CD4-positive, alpha-beta T cell treated with Interleukin-4 for 1 hour (primary cell): ENCODE data around the gene L3MBTL4.
"Not testable (repeated sequence)": the region's sequence is repeated elsewhere in the genome, so short reads cannot be mapped to it uniquely, and the experiment has no call there.

Source experiments
- DNase-seq, 2 donors: peaks; one replicate each; pipeline ENCODE4 v3.0.0-alpha.2; 2020 to 2022

L3MBTL4 gene

DNA sequence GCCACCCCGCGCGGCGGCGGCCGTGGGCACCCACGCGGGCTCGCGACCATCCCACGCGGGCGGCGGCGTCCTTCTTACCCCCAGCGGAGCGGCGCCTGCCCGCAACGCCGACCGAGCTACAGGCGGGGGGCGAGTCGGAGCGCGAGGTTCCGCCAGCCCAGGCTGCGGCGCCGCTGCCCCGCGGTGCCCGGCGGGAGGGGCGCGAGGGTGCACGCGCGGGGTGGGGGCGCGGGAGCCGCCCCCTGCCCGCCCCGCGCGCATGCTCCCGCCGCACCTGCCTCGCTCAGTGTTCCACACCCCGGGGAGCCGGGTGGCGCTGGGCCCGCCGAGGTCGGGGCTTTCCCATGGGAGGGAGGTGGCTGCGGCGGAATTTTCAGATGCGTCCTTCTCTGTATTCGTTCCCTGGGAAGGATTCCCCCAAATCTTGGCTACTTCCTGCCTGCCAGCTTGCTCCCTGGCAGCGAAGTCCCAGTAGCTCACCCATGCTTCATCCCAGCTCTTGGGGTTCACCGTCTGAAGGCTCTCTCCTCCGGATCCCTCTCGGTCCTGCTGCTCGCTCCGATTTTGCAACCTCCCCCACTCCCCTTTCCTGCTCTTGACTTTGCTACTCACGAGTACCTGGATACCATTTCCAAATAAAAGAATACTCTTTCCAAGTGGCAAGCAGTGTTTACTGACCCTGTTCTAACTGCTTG is at the start of gene L3MBTL4:
Gene L3MBTL4, minus strand, starts transcription at position 189 of the 695 bp plus-strand sequence. CDS start 103,286 bp downstream, outside the sequence.
- no peak for DNase-seq

DNA sequence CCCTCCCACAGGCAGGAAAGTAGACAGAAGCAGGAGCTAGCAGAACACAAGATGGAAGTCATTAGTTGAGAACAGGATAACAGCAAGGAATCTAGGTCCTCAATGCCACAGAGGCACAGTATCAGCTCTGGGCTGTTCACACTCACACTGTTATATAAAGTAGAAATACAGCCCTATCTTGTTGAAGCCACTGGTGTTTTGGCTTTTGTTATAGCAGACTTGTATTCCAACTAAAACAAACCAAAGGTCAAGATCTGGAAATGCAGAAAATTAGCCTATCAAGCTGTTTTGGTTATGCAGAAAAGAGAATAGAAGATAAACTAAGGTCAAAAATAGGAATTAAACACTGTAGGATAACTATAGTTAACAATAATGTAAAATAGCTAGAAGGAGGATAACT is 37.5 kb upstream of the L3MBTL4 start:
- DNase-seq: no peak

DNA sequence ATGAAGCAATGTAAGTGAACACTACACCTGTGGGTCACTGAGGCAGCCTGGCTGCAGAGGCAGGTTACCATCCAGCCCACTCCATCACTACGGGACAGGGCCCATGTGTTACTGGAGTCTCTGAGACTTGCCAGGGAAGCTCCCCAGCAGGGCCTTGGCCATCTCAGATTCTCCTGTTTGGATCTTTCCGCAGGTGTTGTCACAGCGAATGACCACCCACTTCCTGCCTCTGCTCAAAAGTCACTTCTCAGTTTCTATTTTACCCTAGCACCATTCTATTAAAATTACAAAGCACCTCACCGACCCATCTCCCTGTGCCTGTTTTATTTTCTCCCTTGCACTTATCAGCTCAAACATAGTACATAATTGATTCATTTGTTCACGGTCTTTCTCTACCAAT is 34.5 kb upstream of the L3MBTL4 start:
- no peak for DNase-seq

DNA sequence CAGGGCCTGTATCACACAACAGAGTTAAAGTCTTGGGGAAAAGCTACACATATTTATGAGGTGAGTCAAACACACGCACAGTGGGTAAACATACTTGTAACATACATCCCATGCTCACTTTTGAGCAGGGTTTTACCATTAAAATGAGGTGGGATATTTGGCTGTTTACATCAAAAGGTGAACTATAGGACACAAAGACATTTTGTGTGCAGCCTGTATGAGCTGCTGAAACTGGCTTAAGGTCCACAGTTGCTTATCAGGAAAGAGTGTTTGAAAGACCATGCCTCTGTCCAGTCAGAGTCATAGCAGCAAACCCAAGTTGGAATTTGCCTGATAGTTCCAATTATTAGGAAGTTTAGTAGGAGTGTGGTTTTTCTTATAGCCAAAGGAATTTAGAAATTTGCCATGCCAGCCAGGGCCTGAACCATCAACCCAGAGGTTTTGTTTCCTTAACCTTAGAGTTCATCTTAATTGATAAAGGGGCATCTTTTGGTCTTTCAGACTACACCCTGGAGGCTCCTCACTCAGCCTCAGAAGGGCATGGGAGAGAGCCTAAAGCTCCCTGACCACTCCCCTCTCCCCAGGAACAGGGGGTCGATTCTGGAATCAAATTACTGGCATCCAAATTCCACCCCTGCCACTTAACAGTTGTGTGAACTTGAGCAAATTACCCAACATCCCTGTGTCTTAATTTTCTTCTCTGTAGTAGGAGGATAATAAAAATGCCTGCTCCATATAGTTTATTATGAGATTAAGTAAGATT is 29.9 kb upstream of the L3MBTL4 start:
- no peak for DNase-seq

DNA sequence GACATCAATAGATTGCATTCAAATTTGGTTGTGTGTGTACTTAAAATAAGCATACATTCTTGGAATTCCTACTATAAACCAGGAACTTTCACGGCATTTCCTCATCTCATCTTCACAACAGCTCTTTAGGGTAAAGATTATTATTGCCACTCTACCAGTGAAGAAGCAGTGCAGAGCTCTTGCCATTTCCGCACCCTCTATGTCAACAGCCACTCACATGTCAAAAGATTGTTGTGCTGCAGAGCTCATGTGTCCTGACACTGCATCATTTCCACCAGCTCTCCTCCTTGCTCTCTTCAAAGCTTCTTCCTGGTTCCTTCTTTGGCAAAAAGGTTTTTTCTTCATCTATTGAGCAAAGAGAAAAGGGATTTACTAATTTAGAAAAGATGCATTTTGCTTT is 26.5 kb upstream of the L3MBTL4 start:
- DNase-seq: no peak

DNA sequence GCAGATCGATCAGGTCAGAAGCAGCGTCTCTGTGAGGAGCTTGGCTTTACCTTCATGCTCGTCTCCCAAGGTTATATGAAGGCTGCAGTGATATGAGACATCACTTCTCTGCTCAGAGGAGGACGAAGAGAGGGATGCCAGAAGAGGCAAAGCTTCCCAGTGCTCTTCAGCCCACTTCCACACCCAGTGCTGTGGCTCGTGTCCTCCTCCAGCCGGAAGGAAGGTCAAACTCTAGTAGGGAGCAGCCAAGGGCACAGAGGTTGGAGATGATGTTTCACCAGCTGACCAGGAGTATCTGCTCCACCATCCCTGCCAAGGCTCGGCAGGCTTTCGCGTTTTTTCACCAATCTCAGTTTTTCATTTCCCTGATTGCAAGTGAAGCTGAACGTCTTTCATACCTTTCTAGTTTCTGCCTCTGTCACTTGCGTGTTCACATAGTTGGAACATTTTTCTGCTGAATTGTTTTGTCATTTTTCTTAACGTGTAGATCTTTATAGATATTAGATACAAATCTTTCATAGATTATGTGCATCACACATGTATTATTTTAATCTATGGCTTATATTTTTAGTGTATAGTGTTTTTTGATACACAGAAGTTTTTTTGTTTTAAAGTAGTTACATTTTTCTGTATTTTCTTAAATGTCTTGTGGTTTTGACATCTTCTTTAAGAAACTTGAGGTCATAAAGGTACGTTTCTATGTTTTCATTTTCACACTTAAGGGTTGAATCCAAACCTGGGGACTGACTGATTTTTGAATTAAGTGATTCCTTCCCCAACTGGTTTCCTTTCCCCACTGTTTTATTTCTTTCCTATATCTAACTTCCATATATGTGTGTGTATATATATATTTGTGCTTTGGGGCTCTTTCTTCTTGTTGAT is 23.5 kb upstream of the L3MBTL4 start:
- no peak for DNase-seq

DNA sequence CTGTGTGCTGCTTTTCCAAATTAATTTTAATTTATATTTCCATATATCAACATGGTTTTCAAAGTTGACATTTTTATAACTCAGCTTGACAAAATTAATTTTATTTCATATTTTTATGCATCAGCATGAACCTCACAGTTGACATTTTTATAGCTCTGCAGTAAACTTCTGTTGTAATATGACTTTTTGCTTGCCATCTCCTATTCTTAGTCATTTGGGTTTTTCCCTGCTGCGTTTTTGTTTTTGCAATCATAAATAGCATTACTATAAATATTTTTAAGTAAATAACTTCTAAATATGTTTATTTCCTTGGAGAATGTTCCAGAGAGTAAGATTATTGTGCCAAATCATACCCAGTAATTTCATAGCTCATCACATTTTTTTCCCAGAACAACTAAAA is 21.0 kb upstream of the L3MBTL4 start:
- no peak for DNase-seq

DNA sequence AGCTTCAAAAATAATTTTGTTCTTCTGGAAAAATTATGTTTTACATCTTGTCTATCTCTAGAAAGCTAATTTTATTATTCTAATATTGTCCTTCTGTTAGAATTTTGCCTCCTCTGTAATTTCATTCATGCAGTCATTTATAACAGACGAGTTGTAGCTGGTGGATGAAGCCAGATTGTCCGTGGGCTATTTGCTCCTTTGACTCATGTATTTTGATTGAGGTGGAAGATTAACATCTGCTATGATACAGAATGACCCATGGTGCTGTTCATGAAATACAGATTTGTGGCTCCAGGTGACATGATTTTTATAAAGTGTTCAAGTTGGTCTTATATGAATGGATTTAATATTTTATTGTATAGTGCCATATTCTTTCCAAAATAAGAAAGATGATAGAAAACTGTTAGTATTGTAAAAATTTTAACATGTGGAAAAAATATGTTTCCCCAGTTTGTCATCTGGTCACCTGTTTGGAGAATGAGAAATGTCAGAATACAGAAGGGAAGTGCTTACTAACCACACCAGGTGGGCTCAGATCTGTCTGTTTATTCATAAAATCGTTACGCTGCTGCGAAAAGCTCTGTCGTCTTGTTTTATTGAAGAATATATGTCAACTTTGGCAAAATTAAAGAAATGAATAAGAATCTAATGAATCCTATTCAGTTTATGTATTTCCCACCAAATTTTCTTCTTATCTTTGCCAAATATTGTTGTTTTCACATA is 20.4 kb upstream of the L3MBTL4 start:
- DNase-seq: no peak

DNA sequence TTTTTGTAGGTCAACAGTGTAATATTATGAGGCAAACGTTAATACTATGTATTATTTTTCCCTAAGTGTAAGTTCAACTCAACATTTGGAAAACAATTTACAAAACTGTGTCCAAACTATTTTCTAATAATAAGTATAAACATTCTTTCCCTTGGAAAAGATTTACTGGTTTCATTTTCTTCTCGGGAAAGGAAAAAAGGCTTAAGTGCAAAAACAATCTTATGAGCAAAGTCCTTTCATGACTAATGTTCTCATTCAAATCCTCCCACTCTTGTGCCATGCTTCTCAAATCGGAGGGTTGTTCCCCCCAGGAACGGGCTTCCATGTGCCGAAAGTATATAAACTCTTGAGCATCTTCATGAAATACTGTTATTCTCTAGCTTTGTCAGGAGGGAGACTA is 19.8 kb upstream of the L3MBTL4 start:
- no peak for DNase-seq

DNA sequence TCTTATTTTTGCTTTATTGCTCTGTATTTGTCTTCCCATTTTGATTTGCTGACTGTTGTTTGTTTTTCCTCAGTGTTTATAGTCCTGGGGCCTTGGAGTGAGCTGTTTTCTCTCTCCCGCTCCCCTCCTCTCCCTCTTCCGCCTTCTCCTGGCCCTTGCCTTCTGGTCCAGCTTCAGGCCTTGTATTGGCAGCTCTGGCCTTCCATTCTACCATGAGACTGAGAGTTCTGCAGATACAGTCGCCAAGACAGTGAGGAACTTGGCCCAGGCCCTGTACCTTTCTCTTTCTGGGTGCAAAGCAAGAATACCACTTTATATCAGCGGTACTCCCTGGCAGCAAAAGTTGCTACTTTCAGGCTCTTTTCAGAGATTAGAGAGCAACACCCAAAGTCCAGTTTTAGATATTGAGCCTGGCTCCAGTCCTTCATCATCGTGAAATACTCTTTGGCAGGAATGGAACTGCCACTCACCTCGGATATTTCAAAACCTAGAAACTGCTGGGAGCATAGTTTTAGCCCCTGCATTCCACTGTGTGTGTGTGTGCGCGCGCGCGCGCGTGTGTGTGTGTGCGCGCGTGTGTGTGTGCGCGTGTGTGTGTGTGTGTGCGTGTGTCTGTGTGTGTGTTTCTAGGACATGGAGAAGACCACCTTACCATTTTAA is 17.1 kb upstream of the L3MBTL4 start:
- DNase-seq: no peak

DNA sequence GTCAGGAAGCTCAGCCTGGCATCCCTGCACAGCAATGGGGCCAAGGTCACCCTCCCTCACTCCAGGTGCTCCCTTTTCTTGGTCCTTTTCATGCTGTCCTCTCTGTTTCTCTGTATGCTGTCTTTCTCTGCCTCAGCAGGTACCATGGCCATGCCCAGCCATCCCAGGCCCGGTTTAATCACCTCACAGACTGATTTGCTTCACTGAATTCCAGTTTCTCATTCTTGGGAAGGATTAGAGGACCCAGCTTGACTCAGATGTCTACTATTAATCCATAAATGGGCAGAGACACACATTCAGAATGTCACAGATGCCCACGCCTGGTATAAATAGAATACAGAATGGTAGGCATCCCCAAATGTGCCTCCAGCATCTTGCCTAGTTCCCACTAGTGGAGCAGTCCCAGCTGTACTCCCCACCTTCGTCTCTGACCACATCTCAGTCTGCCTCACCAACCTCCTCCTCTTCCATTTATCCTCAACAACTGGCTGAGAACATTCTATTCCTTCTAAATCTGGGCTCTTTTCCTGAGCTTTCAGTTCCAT is 14.2 kb upstream of the L3MBTL4 start:
- no peak for DNase-seq

DNA sequence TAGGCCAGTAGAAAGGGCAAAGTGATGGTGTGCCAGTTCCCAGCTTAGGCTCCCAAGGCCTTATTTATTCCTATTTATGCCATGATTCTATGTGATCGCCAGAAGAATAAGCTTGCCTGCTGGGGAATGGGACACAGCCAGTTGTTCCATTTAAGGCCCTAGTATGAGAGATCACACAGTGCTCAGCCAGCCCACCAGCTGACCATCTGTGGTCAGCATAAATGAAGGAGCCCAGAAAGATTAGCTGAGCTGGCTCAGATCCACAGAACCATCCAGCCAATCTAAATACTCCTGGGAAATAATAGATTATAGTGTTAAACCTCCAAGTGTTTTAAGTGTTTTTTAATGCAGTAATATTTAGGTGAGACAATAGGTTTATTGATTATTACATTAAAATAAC is 12.6 kb upstream of the L3MBTL4 start:
- no peak for DNase-seq

DNA sequence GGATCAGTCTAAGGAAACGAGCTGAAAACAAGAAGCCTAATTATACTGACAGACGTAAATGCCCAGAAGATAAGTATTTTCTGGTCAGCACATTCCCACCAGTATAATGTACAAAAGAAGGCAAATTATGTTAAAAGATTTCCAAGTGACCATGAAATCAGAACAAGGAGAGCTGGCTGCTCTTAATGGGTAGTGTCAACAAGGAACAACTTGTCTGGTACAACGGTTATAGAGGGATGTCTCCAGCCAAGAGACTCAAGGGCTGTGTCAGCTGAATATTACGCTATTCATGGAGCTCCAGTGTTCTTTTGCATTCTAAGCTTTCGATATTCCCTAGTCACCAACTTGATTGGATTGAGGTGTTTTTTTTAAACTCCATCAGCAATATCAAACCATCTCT is 8.6 kb upstream of the L3MBTL4 start:
- no peak for DNase-seq

DNA sequence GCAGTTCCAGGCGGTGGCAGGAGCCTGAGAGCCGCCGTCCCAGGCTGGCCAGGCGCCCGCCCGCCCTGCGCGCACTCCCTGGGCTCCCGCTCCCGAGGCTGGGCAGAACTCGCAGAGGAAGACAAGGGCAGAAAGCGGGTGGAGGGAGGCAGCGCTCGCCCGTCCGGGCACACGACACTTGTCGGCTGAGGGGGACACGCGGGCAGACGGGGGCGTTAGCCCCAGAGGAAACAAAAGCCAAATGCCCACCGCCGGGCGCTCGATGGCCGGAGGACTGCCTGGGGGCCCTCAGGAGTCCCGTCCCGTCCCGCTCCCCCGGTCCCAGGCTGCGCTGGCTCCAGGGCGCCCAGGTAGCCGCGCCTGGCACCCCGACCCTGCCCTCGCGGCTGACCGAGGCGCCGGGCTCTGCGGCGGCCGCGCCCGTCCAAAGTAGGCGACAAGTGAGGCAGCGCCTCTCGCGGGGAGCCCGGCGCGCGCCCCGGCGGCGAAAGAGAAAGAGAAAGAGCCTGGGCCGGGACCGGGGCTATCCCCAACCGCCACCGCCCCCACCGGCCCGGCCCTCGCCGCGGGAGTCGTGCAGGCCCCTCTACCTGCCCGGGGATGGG is 491 bp downstream of the L3MBTL4 start:
- peak; percentile 22 to 51 for DNase-seq

DNA sequence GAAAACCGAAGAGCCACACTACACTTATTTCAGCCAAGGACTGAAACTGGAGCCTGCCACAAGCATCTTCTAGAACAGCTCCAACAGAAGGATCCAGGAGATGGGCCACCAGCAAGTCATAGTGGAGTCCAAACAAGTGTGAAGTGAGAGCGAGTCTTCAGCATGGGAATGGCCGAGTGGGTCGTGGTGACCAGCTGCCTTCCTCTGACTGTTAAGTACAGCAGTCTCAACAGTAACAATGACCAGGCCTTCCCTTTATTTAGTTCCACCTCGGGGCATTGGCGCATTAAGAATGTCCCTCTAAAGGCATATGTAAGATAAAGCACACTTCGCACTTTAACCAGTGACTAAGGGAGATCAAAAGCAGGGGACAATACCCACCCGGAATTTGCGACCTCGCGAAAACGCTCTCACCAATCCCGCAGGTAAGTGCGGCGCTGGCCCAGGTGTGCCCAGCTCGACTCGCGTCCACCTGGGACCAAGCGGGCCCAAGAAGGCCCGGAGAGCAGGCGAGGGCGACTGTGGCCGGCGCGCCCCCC is 1.1 kb downstream of the L3MBTL4 start:
- DNase-seq: no peak

DNA sequence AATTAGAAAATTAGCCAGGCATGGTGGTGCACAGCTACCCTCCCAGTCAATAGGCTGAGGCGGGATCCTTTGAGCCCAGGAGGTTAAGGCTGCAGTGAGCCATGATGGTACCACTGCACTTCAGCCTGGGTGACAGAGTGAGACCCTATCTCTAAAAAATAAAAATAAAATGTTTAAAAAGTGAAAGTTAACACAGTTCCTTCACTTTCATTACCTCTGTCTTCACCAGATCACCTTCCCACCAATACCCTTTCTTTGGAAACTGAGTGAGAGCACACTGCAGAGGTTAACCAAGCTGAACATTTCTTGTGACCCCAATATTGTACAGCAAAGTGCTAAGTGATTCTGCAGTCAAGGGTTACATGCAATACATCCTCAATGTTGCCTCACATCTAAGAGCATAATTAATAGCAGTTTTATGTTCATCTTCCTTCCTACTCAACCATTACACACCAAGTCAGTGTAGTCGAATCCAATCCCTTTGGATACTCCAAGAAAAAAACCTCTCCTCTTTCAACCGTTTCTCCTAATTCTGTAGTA is 1.7 kb downstream of the L3MBTL4 start:
- no peak for DNase-seq

DNA sequence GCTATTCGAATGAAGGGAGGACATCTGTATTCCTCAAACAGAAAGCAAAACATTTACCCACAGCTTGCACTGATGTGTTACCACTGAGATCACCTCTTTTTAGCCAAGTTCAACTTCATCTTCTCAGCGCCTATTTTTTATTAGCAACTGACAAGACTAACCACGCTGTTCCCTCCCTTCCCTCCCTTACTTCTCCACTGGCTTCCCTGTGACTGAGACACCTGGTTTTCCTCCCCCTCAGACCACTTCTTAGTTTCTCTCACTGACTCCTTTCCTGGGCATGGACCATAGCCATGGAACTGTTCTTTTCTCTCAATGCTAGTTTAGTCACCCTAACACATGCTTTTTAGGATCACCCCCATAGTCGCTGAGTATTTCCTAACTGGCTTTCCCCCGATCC is 3.3 kb downstream of the L3MBTL4 start:
- DNase-seq: no peak

DNA sequence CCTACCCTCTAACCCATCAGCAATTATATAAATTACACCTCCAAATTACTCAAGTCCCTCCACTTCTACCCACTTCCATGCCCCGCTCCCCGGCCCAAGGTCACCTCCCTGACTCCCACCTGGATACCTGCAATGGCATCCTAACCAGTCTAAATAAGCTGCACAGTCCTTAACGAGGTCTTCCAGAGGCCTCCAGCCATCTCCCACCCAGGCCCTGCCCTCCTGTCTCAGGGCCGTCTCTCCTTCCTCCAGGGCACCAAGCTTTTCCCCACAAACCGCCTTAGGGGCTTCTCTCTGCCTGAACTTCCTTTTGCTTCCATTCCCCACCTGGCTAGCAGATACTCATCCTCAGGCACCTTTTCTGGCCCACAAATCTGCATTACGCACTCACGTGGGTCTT is 4.8 kb downstream of the L3MBTL4 start:
- no peak for DNase-seq

DNA sequence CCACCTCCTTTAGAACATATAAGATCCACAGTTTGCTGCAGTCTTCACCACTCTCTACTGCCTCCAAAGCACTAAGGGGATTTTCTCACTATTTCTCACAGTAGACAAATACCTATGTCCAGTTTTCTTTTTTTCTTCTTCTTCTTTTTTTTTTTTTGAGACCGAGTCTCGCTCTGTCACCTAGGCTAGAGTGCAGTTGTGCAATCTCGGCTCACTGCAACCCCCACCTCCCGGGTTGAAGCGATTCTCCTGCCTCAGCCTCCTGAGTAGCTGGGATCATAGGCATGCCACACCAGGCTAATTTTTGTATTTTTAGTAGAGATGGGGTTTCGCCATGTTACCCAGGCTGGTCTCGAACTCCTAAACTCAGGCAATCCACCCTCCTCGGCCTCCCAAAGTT is 6.2 kb downstream of the L3MBTL4 start:
- DNase-seq: not testable (repeated sequence)

DNA sequence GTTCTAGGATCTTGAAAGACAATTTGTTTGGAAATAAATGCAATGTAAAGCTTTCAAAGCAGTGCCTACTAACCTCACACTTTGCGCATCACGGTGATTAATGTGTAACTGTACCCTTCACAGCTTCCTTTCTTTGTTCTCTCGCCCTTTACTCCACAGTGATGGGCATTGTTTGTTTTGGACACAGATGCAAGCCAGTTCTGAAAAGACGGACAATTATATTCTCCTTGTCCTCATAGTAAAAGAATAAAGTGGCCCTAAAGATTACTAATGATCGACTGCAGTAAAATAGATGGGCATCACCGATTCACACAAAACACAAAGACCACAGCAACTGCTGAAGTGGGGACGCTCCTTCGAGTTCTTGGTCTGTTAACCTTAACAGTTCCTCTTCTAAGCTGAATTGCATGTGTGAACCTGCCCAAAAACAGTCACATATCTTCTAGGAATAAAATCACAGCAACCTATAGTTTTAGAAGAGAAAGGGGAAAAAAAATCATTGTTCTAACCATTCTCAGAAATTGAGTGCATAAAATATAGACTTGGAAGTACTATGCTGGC is 7.7 kb downstream of the L3MBTL4 start:
- DNase-seq: no peak
